Measurements from ENCODE around the gene C1orf141. TPM values are rescaled to one million over a fixed set of nuclear protein-coding genes. Genes with fewer than 3 reads are reported as not detected.
A peak's percentile ranks its signal among the peaks of the same experiment; 100 is the strongest.

The C1orf141 gene
- total RNA-seq, 1 donor from 2014 or later, result not detected

DNA sequence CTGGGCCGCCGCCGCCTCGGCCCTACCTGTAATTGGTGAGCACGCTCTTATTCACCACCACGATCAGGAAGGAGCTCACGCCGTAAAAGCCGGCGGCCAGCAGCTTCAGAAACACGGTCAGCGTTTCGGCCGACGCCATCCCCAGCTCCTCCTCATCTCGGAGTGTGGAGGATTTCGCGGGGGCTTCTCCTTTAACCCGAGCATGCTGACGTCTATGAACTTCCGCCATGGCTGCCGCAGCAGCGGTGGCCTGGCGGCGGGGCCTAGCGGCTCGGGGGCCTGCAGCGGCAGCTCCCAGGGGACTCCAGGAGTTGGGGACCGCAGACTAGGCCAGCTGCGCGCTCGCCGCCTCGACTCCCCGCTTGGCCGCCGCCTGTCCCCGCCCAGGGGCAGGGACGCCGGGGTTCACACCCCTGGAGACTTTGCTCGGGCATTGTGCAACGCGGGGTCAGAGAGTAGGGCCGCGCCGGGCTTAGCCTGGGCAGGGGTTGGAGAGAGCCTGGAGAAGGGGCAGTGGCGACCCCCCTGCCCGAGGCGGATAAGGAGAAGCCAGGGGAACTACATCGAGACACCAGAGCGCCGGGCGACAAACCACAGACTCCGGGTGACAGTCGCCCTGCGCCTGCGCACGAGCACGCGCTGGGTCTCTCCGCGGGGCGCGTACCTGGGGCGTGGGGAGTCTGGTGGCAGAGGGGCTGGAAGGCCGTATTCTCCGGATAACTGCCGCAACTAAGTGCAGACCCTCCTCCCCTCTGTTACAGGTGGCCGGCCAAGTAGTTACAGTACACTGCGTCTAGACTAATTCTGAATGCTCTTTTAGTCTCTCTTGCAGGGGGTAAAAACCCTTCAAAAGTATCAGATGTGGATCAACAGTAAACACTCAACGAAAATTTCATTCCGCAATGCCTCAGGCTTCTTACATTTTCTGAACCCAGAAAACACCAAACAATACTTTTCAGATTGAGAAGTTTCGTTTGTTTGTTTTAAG is 80.7 kb downstream of the C1orf141 start, which contains the start of gene SLC35D1:
TSS of gene SLC35D1 (minus strand) at position 364 of the 988 bp plus-strand sequence. CDS start at position 229, 135 bp downstream.
- FAIRE-seq (no peak), DNase-seq (ENCODE audit: low read depth) (peak; percentile 52)
- TF ChIP-seq CTCF (IDR thresholded peaks at IDR 0.05; ENCODE audit: insufficient read depth, low read length, severe bottlenecking), result no peak

DNA sequence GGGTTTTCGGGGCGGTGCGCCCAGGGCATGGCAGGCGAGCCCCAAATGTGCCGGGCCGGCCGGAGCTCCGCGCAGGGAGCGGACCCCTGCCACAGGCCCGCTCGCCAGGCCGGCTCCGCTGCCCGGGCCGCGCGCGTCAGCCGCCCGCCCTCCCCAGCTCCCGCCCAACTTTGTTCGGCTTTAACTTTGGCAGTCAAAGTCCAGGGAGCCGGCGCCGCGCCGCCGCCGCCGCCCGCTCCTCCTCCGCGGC is 81.3 kb downstream of the C1orf141 start:
- Histone ChIP-seq H3K36me3 (ENCODE audit: control insufficient read depth, insufficient read depth, low read length) (no peaks in the 10 kb centered on the region), H3K4me3 (ENCODE audit: low read depth, low read length) (peak overlapping the region; percentile 70), H3K27me3 (ENCODE audit: control insufficient read depth, insufficient read depth, low read length) (no peaks in the 10 kb centered on the region)
- FAIRE-seq, result no peak
- DNase-seq (ENCODE audit: low read depth), result no peak
- TF ChIP-seq CTCF (IDR thresholded peaks at IDR 0.05; ENCODE audit: insufficient read depth, low read length, severe bottlenecking), result no peak

More for the DNA sequence above, 80.7 kb downstream of the C1orf141 start, which contains the start of gene SLC35D1:
- Histone ChIP-seq H3K4me3 (ENCODE audit: low read depth, low read length) (peak within 1 kb of the TSS; percentile 70), H3K27me3 (ENCODE audit: control insufficient read depth, insufficient read depth, low read length) (no peaks in the 10 kb centered on the region), H3K36me3 (ENCODE audit: control insufficient read depth, insufficient read depth, low read length) (no peaks in the 10 kb centered on the region)

DNA sequence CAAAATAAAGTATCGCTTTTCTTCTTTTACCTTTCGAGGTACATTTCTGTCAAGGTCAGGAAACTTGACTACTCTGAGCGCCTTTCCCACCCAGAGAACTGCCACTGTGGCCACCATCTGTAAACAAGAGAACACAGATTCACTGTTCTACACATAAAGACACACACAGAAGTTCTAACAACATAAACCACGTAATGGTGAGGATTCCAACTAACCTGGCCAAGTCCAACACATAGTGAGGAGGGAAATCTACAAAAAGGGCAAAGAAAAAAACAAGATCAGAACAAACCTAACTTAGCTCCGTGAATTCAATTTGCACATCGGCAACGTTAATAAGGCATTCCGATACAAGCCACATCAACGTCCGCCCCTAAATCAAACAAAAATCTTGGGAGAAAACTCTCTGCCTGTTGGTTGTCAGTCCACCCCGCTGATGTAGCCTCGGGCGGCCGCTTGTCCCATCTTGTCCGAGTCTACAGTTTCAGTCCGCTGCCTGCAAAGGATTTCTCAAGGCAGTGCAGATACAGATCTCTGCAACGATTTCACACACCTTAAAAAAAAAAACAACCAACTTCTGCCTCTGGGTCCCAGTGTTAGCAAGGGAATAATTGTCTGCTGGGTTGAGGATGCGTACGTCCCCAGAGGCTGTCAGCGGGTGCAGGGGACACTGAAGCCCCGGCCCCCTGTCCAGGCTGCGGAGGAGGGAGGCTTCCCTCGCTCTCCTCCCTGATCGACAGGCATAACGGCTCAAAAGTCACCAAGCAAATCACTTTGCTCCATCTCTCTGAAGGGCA is 81.8 kb downstream of the C1orf141 start:
- Histone ChIP-seq H3K36me3 (ENCODE audit: control insufficient read depth, insufficient read depth, low read length) (no peaks in the 10 kb centered on the region), H3K27me3 (ENCODE audit: control insufficient read depth, insufficient read depth, low read length) (no peaks in the 10 kb centered on the region), H3K4me3 (ENCODE audit: low read depth, low read length) (peak overlapping the region; percentile 70)
- TF ChIP-seq CTCF (IDR thresholded peaks at IDR 0.05; ENCODE audit: insufficient read depth, low read length, severe bottlenecking), result no peak
- peak; percentile 85 for DNase-seq (ENCODE audit: low read depth)
- FAIRE-seq, result no peak

DNA sequence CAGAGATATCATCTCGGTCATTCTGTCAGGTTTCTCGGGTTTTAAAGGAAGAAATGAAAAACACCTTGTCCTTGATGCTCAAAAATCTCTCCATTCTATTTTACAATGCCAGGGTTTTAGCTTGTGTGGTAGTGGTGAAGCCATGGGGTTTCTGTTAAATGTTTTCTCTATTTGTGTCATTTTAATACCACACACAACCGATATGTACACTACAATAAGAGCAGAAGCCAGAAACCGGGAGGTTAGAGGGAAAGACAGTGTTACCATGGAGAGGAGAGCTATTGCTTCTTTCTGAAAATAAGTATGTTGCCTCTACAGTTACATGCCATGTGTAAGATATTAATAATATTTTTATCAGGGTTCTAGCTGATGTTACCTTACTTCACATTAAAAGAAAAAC is 83.6 kb downstream of the C1orf141 start:
- TF ChIP-seq CTCF (IDR thresholded peaks at IDR 0.05; ENCODE audit: insufficient read depth, low read length, severe bottlenecking), result no peak

DNA sequence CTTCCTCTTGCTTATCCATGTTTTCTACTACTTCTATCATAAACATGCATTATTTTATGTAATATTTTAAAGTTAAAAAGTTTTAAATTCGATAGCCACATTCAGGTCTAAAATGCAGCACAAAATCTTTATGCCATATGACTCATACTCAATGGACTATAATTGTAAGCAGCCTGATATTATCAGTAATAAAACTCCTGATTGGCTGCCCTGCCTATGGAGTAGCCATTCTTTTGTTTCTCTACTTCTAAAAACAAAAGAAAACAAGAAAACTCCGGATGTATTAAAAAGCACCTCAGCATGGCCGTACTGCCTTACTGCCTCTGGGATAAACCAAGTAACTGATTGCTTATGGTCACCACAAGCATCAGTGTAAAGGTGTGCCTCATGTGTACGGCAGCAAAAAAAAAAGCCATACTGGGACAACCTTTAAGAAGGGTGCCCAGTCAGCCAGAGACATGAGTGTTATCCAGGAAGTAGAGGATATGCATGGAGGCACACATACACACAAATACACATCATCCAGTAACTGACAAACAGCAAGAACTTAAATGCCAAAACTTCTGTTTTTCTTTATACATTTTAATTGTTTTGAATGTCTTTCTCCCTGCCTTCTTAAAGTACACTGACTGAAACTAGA is 90.0 kb downstream of the C1orf141 start:
- no peaks in the 10 kb centered on the region for H3K27me3 ChIP-seq (ENCODE audit: control insufficient read depth, insufficient read depth, low read length)
- peaks cover 11% of the 10 kb centered on the region for H3K36me3 ChIP-seq (ENCODE audit: control insufficient read depth, insufficient read depth, low read length)
- TF ChIP-seq CTCF (IDR thresholded peaks at IDR 0.05; ENCODE audit: insufficient read depth, low read length, severe bottlenecking), result no peak
- no peak for FAIRE-seq
- no peak overlapping the region for H3K4me3 ChIP-seq (ENCODE audit: low read depth, low read length)
- no peak for DNase-seq (ENCODE audit: low read depth)

More for the DNA sequence above, 83.6 kb downstream of the C1orf141 start:
- H3K27me3 ChIP-seq (ENCODE audit: control insufficient read depth, insufficient read depth, low read length), result no peaks in the 10 kb centered on the region
- no peaks in the 10 kb centered on the region for H3K36me3 ChIP-seq (ENCODE audit: control insufficient read depth, insufficient read depth, low read length)
- FAIRE-seq, result no peak
- H3K4me3 ChIP-seq (ENCODE audit: low read depth, low read length), result no peak overlapping the region
- DNase-seq (ENCODE audit: low read depth), result no peak
